Ishikawa (cell line): ENCODE data around the gene MACROD2.

Source experiments
- CEBPB ChIP-seq: IDR thresholded peaks from 2 replicates; pipeline ENCODE4 v1.6.1; 2012
- CREB1 ChIP-seq: IDR thresholded peaks from 2 replicates; pipeline ENCODE4 v1.6.1; 2012; ENCODE audit warnings: low read depth
- EP300 ChIP-seq: IDR thresholded peaks from 2 replicates; pipeline ENCODE4 v1.6.1; 2012; ENCODE audit warnings: borderline replicate concordance
- NFIC ChIP-seq: IDR thresholded peaks from 2 replicates; pipeline ENCODE4 v1.6.1; 2012
- RAD21 ChIP-seq: IDR thresholded peaks from 2 replicates; pipeline ENCODE4 v1.6.1; 2012; ENCODE audit warnings: low read depth
- TAF1 ChIP-seq: IDR thresholded peaks from 2 replicates; pipeline ENCODE4 v1.6.1; 2012; ENCODE audit warnings: low read depth, mild to moderate bottlenecking
- TEAD4 ChIP-seq: IDR thresholded peaks from 2 replicates; pipeline ENCODE4 v1.6.1; 2012
- YY1 ChIP-seq: IDR thresholded peaks from 2 replicates; pipeline ENCODE4 v1.6.1; 2012; ENCODE audit warnings: low read depth
- TF ChIP-seq, protein P1 (sequence below): IDR thresholded peaks from 2 replicates; pipeline ENCODE4 v1.6.1; 2012; ENCODE audit warnings: low read depth, mild to moderate bottlenecking
- TF ChIP-seq, protein P2 (sequence below): IDR thresholded peaks from 2 replicates; pipeline ENCODE4 v1.6.1; 2012

DNA sequence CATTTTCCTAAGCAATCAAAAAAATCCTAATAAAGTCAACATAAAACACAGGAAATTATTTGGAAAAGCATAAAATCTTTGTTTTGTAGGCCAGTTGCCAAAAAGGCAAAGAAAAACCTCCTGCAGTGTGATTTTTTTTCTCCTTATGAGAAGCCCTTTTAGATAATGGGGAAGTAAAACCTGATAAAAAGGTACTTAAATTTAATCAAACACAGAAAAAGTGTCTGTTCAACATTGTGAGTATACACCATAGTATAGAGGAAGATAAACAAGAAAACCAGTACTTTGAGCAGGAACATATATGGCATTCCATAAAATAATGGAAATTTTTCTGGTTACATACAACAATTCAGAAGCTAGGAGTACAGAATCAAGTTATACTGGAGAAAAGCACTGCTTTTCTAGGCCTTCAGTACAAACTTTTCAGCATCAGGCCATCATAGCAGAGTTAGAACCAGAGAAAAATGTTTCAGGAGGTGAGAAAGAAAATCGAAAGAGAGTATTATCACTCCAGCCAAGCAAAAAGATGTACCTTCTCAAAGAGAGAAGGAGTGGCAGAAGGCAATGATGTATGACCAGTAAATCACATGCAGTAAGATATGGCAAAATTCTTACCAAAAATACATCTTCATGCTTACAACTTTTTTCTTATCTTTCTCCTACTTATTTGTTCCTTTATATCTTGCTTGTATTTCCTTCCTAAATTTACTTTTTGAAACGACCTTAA lies 2083.0 kb downstream of the MACROD2 start:
- TF ChIP-seq TEAD4 (no peak), CREB1 (no peak), NFIC (no peak), TAF1 (no peak), CEBPB (no peak), YY1 (no peak), RAD21 (no peak), EP300 (no peak)
- TF ChIP-seq, protein P1, sequence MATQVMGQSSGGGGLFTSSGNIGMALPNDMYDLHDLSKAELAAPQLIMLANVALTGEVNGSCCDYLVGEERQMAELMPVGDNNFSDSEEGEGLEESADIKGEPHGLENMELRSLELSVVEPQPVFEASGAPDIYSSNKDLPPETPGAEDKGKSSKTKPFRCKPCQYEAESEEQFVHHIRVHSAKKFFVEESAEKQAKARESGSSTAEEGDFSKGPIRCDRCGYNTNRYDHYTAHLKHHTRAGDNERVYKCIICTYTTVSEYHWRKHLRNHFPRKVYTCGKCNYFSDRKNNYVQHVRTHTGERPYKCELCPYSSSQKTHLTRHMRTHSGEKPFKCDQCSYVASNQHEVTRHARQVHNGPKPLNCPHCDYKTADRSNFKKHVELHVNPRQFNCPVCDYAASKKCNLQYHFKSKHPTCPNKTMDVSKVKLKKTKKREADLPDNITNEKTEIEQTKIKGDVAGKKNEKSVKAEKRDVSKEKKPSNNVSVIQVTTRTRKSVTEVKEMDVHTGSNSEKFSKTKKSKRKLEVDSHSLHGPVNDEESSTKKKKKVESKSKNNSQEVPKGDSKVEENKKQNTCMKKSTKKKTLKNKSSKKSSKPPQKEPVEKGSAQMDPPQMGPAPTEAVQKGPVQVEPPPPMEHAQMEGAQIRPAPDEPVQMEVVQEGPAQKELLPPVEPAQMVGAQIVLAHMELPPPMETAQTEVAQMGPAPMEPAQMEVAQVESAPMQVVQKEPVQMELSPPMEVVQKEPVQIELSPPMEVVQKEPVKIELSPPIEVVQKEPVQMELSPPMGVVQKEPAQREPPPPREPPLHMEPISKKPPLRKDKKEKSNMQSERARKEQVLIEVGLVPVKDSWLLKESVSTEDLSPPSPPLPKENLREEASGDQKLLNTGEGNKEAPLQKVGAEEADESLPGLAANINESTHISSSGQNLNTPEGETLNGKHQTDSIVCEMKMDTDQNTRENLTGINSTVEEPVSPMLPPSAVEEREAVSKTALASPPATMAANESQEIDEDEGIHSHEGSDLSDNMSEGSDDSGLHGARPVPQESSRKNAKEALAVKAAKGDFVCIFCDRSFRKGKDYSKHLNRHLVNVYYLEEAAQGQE, result no peak
- TF ChIP-seq, protein P2, sequence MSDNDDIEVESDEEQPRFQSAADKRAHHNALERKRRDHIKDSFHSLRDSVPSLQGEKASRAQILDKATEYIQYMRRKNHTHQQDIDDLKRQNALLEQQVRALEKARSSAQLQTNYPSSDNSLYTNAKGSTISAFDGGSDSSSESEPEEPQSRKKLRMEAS, result no peak
